GM19438 (cell line): Measurements from ENCODE around the gene MCRIP1.

ENCODE experiments used
- ATAC-seq: cut with Tn5 transposase; IDR thresholded peaks from one replicate; pipeline ENCODE4 v1.9.1; 2021; ENCODE audit warnings: low read depth; ENCODE audit not compliant: unreplicated experiment

MCRIP1 gene, protein sequence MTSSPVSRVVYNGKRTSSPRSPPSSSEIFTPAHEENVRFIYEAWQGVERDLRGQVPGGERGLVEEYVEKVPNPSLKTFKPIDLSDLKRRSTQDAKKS

DNA sequence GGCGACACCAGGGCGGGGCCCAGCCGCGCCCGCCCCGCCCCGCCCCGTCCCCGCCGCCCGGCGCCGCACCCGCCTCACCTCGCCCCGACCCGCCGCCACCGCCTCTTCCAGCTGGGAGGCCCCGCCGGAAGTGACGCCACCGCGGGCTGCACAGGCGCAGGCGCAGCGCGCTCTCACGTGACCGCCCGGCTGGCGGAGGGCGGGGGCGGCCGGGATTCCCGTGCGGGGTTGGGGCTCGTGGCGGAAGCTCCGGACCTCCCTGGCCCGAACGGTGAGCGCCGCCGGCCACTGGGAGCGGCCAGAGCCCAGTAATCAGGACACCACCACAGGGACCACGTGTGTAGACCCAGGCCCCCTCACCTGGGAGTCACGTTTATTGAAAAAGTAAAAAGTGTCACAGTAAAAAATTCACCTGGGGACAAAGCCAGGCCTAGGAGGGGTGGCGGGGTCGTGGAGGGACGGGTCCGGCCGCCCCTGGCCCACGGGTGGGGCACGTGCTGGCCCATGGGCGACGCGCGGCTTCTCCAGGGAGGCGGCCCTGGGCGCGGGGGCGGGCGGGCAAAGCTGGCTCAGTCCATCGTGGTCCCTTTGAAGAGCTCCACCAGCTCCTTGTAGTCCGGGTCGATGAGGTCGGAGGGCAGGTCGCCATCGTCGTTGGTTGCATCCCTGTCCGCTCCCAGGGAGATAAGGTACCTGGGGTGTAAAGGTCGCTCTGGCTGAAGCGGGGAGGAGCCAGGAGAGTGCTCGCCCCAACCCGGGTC lies at the start of gene MCRIP1:
TSS of gene MCRIP1 (minus strand) at position 132 of the 761 bp plus-strand sequence. CDS start 8,785 bp downstream, outside the sequence.
- peak; percentile 62 for ATAC-seq

DNA sequence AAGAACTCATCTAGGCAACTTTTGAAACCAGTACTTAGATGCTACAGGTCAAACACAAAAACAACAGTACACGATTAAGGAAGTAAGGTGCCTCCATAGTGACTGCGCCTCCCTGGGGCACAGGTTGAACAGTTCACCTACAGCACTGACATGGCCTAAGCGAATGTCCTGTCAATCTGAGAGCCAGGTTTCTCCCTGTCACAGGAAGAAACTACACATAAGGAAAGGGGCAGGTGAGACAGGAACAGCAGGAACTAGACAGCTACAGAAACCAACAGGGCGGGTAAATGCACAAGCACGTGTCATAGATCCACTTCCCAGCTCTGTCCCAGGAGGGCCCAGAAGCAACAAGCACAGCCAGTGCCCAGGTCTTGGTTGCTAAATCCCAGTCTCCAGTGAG lies 46.0 kb upstream of the MCRIP1 start:
- no peak for ATAC-seq

DNA sequence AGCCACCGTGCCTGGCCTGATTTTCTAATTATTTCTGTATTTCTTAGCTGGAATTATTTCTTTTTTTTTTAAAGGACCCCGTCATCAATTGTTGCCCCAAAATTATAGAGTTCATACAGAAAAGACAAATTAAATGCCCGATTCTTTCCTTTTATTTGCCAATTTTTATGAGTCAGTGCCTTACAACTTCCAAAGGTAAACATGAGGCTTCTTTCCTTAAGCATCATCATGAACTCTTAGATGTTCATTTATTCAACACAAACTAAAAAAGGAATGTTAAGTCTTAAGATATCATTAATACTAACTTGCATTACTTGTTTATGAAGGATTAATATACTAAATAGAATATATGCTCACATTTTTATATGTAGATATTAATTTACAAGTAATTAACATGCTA lies 45.2 kb upstream of the MCRIP1 start:
- ATAC-seq, result no peak

DNA sequence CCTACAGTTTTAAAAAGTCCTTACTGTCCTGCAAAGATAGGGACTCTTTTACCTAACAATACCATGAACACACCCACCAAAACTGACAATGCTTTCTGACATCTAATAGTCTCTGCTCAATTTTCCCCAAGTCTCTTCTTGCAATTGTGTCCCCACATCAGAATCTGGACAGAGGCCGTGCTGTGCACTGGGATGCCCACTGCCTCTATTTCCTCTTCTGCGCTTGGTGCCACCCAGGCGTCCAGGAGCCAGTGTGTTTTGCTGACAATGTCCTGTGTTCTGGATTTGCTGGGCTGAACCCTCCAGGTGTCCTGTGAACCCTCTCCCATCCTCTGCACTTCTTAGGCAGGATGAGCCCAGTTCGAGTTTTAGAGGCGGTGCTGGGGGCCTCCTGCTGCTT lies 44.5 kb upstream of the MCRIP1 start:
- ATAC-seq, result no peak

DNA sequence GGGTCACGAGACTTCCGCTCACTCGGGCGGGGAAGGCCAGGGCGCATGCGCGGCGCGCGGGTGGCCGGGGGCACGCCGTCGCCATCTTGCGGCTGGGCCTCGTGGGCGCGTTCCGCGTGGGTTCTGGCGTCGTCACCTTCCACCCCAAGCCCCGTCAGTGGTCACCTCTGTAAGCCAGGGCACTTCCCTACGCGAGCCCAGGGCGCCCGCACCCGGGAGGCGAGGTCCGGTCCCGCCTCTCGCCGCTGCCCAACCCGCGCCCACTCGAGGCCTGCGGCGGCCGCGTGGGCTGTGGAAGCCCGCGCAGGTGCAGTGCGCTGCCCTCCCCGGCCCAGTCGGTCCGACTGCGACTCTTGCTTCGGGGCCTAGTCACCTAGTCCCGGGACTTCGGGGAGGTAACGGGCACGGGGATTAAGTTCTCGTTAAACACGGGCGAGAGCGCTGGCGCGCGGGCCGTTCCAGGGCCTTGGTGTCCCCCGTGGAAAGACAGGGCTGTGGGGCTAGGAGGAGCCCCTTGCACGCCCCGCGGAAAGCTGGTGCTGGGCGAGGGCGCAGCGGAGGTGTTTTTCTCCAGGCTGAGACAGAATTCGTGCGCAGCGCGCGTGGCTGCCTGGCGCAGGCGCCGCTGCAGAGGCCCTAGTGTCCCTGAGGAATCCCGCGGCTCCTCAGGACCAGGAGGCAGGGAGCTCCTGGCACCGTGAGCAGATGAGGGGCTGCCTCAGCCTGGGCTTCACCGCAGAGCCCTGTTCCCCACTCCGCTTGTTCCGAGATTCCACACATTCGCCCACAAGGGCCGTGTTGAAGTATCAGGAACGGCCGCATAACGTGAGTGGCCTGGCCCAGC lies 38.5 kb upstream of the MCRIP1 start:
- no peak for ATAC-seq

DNA sequence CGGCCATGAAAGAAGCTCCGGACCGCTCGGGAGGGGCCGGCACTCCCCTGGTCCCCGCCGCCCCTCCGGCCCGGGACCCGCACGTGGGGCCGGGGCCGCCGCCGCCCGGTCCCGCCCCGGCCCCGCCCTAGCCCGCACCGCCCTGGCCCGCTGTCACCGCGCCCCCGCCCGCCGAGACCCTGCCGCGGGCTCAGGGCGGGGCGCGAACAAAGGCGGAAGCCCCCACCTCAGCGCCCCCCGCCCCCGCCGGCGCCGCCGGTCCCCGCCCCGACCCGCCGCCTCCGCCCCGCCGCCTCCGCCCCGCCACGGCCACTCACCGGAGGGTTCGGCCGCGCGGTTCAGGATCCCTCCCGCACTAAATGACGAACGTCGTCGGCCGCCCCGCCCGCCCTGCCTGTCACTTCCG lies 37.9 kb upstream of the MCRIP1 start, which contains the start of gene ARHGDIA:
TSS of gene ARHGDIA (minus strand) at position 357 of the 406 bp plus-strand sequence. CDS start 1,407 bp downstream, outside the sequence.
- no peak for ATAC-seq

DNA sequence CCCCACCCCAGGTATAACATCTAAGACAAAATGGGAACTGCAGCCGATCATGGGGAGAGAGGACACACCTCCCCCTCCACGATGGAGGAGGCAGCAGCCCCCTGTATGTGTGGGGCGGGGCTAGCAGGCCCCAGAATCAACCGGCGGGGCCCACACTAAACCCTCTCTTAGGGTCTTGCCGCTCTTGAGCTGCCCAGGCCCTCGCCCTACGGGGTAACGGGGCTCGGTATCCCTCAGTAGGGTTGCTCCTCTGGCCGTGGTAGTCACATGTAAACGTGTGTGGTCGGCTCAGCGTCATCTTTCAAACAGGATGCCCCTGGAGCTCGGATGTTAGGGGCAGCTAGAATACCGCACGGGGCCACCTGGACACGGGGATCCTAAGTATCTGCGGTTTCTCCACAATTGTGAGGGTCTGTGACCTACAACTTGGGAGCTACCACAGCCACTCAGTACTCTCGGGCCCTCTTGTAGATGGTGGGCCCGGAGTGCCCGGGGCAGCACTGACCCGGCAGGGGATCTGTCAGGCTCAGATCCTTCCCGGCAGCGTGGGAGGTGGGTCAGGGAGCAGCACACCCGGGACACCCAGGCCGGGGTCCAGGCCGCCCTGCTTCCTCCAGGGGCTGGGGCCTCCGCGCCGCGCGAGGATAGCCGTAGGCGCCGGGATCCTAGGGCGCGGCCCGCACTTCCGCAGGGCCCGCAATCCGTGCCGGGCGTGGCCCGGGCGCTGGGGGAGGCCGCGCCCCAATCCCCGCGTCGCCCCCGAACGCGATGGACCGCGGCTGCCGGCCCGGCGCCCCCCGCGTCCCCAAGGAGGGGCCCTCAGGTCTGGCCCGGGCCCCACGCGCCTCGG lies 37.3 kb upstream of the MCRIP1 start:
- ATAC-seq, result no peak

DNA sequence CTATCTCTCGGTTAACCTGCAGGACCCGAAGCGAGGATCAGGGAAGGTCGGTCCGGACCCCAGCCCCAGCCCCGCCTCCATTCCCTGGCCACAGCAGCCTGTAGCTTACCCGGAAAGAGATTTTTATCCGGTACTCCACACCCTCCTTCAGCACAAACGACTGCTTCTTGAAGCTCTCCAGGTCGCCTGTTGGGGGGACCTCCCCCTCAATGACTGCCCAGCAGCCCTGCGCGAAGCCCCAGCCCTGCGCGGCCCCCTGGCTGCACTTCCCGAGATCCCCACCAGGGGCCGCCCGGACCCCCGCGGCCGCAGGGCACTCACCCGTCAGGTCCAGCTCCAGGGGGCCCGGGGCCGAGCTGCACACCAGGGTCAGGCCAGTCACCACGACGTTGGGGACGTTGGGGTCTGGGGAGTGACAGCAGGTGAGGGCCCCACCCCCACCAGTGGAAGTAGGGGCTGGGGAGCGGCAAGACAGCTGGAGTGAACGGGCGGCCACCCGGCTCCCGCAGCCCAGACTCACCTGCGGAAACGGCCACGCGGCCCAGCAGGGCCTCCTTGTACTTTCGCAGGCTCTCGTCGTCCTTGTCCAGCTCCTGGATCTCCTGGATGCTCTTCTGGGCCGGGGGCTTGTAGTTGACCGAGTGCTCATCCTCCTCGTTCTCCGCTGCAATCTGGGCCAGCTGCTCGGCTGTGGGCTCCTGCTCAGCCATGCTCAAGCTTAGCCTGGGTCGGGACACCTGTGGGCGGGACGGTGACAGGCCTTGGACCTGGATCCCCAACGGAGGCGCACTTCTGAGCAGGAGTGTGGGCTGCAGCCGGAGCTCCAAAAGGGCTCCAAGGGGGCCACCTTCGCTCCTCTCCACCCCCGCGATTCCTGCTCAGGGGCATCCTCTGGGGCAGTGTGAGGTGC lies 36.4 kb upstream of the MCRIP1 start:
- ATAC-seq, result no peak

DNA sequence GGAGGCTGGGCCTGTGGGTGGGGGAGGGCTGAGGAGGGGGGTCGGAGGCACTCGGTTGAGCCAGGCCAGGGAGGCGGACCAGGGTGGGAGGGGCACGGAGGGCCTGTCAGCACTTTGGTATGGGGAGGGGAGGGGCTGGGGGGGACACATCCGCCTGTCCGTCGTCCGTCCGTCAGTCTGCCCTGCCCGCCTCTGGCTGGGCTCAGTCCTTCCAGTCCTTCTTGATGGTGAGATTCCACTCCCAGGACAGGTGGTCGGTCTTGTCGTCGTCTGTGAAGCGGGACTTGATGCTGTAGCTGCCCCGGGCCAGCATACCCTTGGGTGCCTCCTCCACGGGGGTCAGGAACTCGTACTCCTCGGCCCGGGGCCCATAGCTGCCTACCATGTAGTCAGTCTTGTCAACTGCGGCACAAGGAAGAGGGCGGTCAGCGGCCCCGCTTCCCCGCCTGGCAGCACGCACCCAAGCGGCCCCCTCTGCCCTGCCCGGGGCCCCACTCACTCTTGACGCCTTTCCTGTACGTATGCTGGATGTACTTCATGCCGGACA lies 35.7 kb upstream of the MCRIP1 start:
- ATAC-seq, result no peak

DNA sequence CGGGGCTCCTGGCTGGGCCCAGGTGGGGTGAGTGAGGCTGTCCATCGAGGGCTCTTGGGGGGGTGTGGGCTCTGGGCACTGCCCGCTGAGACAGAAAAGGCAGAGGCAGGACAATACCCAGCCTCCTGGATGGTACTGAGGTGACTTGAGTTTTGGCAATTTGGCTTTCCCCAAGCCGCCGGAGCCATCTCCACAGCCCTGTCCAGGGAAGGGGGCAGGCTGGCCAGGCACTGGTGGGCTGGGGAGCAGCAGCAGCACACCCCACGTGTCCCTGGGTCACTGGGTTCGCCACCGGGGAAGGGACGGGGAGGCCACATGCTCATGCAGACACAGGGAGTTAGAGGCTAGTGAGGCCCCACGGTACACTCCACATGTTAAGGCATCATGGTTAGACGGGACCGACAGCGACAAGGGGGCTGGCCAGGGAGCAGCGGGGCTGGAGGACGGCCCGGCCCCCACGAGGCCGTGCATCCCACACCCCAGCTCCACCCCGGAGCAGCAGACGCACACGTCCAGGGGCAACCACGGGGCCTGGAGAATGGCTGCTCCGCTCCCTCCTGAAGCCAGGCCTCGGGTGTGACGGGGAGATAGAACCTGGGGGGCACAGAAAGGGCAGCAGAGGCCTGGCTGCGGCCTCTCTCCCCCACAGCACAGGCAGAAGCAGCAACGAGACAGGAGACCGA lies 35.0 kb upstream of the MCRIP1 start:
- no peak for ATAC-seq

DNA sequence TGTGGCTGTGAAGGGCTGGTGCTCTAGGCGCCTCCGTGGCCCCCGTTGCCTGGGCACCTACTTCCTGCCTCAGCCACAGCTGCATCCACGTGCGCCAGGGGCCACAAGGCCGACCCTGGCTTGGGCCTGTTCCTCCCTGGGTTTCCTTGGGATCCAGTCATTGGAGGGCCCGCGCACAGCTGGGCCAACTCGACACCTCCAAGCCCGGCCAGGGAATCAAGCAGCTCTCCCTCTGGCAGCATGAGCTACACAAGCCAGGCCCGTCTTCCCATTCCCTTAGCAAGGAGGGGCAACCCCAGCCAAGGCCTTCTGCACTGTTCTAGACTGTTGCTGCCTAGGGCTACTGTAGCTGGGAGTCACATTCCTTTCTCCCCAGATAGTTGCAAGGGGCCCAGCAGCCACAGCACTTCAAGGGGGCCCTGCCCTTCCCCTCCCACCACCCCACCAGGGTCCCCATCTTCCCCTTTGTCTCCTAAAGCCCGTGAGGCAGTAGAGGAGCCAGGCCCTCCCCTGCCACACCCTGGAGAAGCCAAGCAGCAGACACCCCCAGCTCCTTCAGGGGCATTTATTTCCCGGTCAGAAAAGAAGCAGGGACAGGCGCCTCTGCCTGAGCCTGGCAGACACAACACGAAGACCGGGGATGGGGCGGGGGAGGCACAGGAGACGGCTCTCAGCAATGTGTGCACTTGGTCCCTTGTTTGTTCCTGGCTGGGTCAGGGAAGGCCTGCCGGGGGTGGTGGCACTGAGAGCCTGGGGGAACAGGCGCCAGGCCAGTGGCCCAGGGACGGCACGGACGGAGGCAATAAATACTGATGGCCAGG lies 34.3 kb upstream of the MCRIP1 start:
- ATAC-seq, result no peak

DNA sequence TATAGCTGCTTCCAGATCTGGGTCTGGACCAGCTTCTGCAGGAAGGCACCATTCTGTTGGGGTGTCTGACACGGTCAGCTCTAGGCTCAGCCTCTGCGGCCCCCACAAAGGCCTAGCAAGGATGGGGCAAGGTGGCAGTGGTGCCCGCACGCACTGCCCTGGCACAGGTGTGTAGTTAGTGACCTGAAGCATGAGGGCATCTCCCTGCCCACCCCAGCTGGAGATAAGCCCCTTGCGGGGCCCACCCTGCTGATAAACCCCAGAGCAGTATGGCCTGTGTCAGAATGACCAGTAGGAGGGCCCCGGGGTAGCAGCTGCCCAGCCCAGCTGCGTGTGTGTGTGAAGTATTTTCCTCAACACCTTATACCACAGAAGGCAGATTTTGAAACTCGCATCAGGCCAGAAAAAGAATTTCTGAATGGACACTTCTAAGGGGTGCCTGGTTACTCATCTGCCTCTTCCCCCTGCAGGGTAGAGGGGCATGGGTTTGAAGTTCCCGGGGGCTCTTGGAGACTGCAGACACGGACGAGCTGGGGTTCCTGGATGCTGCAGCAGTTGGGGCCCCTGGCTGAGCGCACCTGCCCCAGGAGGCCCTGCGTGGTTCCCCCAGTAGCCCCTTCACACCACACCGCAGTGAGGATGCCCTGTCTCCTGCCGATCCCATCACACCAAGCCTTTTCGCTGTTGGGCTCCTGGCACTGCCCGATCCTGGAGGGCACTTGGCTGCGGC lies 33.5 kb upstream of the MCRIP1 start:
- no peak for ATAC-seq

DNA sequence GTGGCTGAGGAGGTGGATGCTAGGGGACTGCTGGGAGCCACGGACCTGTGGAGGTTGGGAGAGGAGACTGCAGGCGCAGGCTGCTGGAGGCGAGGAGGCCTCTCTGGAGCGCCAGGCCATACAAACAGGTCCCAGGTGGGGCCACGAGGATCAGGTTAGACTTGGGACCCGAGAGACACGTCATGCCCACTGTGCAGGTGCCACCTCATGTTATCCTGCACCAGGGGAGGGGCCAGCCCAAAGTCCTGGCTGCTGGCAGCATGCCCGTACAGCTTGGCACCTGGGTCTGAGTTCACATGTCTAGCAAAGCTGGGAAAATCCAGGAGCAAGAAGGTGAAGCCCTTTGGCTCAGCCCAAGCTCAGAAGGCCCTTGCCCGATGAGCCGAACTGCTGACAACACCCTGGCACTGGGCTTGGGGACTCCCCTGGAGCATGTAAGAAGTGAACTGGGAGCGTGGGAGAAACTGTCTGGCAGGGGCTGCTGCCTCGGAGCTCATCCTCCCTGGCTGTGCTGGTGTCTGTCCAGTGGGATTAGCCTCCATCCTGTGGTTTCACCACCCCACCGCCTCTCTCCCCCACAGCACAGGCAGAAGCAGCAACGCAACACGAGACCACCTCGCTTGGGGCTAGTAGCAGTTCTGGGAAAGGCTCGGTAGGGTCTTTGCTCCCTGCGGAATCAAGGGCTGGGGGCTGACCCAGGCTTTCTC lies 32.8 kb upstream of the MCRIP1 start:
- no peak for ATAC-seq

DNA sequence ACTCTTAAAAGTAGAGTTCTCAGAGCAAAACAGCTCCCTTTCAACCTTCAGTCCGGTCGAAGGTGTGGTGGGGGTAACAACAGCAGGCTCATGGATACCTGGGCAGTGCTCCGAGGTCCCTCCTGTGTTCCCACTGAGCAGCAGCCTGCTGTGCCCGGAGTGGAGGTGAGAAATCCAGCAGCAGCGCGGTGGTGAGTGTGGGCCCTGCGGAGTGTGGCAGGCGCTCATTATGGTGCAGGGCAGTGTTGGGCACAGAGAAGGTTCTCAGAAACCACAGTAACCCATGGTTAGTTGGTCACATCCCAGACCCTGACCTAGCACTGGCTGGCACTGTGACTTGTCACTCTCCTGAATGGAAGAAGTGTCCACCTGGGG lies 32.3 kb upstream of the MCRIP1 start:
- no peak for ATAC-seq

DNA sequence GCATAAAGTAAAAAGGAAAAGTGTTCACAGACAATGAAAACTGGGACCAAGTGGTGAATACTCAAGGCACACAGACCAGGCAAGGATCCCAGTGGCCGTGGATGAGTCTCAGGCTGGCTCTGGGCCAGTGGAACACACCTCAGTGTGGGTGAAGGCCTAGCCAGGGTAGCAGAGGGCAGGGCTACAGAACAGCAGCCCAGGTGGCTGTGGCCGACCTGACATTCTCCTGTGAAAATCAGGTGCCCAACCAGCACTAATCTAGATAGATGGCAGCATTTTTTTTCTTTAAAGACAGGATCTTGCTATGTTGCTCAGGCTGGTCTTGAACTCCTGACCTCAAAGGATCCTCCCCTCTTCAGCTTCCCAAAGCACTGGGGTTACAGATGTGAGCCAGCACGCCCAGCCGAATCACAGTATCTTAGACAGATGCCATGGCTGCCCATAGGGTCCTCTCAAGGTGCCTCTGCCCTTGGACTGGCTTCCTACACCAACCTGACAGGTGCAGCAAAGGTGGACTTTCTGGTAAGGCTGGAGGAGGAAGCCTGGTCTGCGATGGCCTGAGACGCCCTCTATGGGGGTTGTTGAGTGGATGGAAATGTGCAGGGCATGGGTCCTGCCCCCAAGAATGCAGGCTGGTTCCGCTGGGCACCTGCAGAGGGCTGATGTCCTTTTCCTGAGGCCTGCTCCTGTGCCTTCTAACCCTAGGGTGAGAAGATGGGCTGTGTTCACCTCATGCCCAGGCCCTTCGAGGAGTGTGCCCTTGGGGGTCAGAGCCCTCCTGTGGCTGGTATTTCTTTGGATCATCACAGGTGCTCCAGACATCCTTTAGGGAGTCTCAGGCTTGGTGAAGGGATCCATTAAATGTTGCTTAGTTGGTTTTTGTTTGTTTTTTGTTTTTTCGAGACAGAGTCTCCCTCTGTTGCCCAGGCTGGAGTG lies 31.0 kb upstream of the MCRIP1 start:
- no peak for ATAC-seq
